GM12874 (cell line): ENCODE measurements around the gene CLSTN2.

Experiments
- CTCF ChIP-seq: IDR thresholded peaks from 2 replicates; pipeline ENCODE4 v1.5.1; 2011; ENCODE audit warnings: low read depth, mild to moderate bottlenecking, control low read depth, low read length, moderate library complexity; ENCODE audit not compliant: insufficient read depth

Gene CLSTN2

GRCh38 chr3:139985576-139985975 is 50.6 kb downstream of the CLSTN2 start:
- no peak for TF ChIP-seq CTCF

DNA sequence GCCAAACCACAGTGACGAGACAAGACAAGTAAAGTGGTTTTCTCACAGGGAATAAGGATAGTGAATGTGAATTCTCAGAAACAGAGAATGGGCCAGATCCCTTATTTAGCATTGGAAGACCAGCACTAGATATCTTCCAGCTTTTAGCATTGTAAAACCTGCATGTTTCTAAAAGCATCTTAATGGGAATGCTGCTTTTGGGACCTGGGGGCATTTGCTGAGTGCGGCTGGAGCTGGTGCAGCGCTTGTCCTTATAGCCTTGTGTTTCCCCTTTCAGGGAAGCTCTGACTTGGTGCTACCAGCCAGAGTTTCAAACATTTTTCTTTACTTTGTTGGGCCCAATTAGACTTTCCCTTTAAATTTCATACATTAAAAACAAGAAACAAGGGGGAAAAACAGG is 52.9 kb downstream of the CLSTN2 start:
- TF ChIP-seq CTCF = no peak

DNA sequence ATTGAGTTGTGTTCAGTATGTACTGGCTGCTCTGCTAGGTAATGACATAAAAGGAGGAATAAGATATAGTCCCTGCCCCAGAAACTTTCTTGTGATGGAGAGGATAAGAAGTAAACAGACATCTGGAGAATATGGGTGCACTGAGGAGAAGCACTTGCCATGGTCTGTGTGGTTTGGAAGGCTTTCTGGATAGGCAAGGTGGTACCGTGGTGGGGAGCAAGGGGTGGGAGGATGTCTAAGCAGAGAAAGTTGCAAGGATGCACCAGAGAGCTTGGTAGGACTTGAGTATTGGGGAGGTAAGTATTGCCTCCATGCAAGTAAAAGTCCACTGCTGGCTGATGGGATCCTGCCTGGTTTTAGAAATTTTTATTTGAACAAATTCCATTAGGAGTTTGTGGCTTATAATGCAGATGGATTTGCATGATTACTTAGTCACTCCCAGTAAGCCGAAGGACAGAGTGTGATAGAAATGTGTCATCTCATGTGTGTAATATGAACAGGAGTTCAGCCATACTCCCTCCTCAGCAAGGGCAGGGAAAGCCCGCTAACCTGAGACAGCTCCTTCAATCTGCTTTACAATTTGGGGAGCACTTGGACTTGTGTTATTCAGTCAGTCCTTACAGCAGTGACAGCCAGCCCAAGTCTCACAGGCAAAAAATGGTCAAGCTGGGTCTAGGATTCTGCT is 53.6 kb downstream of the CLSTN2 start:
- TF ChIP-seq CTCF = no peak

GRCh38 chr3:139994891-139995290 is 59.9 kb downstream of the CLSTN2 start:
- no peak for TF ChIP-seq CTCF

DNA sequence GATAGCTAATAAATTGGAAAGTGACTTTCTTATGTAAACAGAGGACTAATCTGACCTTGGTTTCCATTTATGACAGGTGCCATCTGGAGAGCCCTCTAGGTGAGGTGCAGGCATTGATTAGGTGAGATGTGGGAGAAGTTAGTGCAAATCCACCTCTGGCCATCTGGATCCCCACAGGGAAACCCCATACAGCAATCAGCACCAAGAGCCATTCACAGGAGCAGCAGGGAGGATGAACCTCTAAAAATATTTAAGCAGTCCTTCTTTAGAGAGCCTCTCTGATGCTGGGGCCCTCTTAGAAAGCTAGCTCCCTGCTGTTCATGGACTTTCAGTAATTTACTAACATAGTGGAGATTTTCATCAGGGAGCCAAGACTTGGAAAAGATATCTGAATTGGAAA is 69.3 kb downstream of the CLSTN2 start:
- no peak for TF ChIP-seq CTCF

- TF ChIP-seq CTCF = no peak
These were observed 71.3 kb downstream of the CLSTN2 start for GRCh38 chr3:140006331-140006730.

- no peak for TF ChIP-seq CTCF
These were observed 72.1 kb downstream of the CLSTN2 start for GRCh38 chr3:140007081-140007480.
